Gastrocnemius medialis (tissue), 4 donors: ENCODE results near the gene KPNA1. TPM values are rescaled to one million over a fixed set of nuclear protein-coding genes. Genes with fewer than 3 reads are reported as not detected.

Source experiments
- ATAC-seq, 2 donors: fragments of 150-250 bp; one replicate each; pipeline ENCODE4 v1.9.1; 2016
- DNase-seq, 2 donors: peaks; one replicate each; pipeline ENCODE4 v3.0.0-alpha.2; 2019
- H3K27ac ChIP-seq, 4 donors: fragments of 200-600 bp; sonication (generic); 1 replicate in 1 of 4; 2 replicates in 3 of 4; pipeline ENCODE4 v1.5.1; 2016 to 2018; ENCODE audit warnings: mild to moderate bottlenecking in 2 of 4, moderate library complexity in 1 of 4
- H3K27me3 ChIP-seq, 3 donors: fragments of 200-600 bp; sonication (generic) in 2 of 3; 1 replicate in 1 of 3; 2 replicates in 2 of 3; pipeline versions ENCODE4 v1.5.1 to v1.6.0; 2016 to 2019; ENCODE audit warnings: mild to moderate bottlenecking in 1 of 3, moderate library complexity in 1 of 3
- H3K36me3 ChIP-seq, 2 donors: fragments of 200-600 bp; sonication (generic) in 1 of 2; one replicate each; pipeline ENCODE4 v1.5.1; 2017 to 2018
- H3K4me1 ChIP-seq, 2 donors: fragments of 200-600 bp; sonication (generic) in 1 of 2; one replicate each; pipeline ENCODE4 v1.5.1; 2016 to 2017; ENCODE audit warnings: mild to moderate bottlenecking in 2 of 2
- H3K4me3 ChIP-seq, 4 donors: fragments of 200-600 bp; sonication (generic) in 3 of 4; 1 replicate in 1 of 4; 2 replicates in 3 of 4; pipeline ENCODE4 v1.5.1; 2016 to 2019; ENCODE audit warnings: mild to moderate bottlenecking in 2 of 4
- H3K9me3 ChIP-seq, 3 donors: fragments of 200-600 bp; sonication (generic) in 2 of 3; 1 replicate in 1 of 3; 2 replicates in 2 of 3; pipeline ENCODE4 v1.5.1; 2016 to 2019
- CTCF ChIP-seq, 5 experiments: fragments of 450-650 bp in 3 of 5; fragments of 200-600 bp in 2 of 5; sonication (generic) in 2 of 5; IDR thresholded peaks in 4 of 5; conservative IDR thresholded peaks in 1 of 5; 1 replicate in 4 of 5; 2 replicates in 1 of 5; pipeline ENCODE4 v1.5.1; 2016 to 2019; ENCODE audit warnings: antibody characterized with exemption in 5 of 5, mild to moderate bottlenecking in 3 of 5, moderate library complexity in 3 of 5
- POLR2A ChIP-seq, 2 donors: fragments of 450-650 bp; IDR thresholded peaks; one replicate each; pipeline ENCODE4 v1.6.1; 2017; ENCODE audit warnings: antibody characterized with exemption in 2 of 2, mild to moderate bottlenecking in 2 of 2, moderate library complexity in 2 of 2
- in situ Hi-C, 4 donors: fragments of 200-750 bp; cut with MboI; loops; one replicate each; pipeline versions ENCODE4 v1.15.0 to v1.8.0; 2017; ENCODE audit warnings: low sequenced_read_pairs in 4 of 4
- intact Hi-C: fragments of 100-400 bp; cut with DNase I; formaldehyde crosslinking; loops from one replicate; pipeline ENCODE4 v1.15.1; 2023; ENCODE audit warnings: low total_unique reads
- total RNA-seq, 4 donors: library from RNA; depleted of rRNA; stranded (reverse); fragments of >200 nt; gene quantifications; one replicate each; pipeline versions ENCODE4 v1.1.0 to v1.2.3, GENCODE V29; 2016

The KPNA1 gene
- total RNA-seq, 4 donors from 2014 or later: 108 to 119 (median 112) TPM

- DNase-seq (no peak), ATAC-seq (no peak)
- H3K36me3 ChIP-seq: peaks cover 2 to 40% of the 10 kb centered on the region in 2 donors
- TF ChIP-seq POLR2A (IDR thresholded peaks at IDR 0.05) (no peak), CTCF (IDR thresholded peaks at IDR 0.05 in 4 of 5, conservative IDR thresholded peaks at IDR 0.05 in 1 of 5) (no peak)
- H3K4me3 ChIP-seq: no peak overlapping the region
- H3K27me3 ChIP-seq: no peaks in the 10 kb centered on the region
- intact Hi-C loops (no loop called here), in situ Hi-C loops (no loop called here)
- H3K4me1 ChIP-seq: no peaks in the 10 kb centered on the region
- no peaks in the 10 kb centered on the region for H3K9me3 ChIP-seq
- H3K27ac ChIP-seq: no peak overlapping the region
Observed at GRCh38 chr3:122548076-122548475, 33.3 kb upstream of the KPNA1 start.

- intact Hi-C loops: no loop called here
- Histone ChIP-seq H3K27ac (no peak overlapping the region), H3K9me3 (no peaks in the 10 kb centered on the region), H3K4me1 (no peaks in the 10 kb centered on the region), H3K36me3 (peaks cover 0 to 42% of the 10 kb centered on the region in 2 donors), H3K27me3 (no peaks in the 10 kb centered on the region), H3K4me3 (no peak overlapping the region)
- ATAC-seq (no peak), DNase-seq (no peak)
- in situ Hi-C loops: no loop called here
- no peak for TF ChIP-seq POLR2A (IDR thresholded peaks at IDR 0.05)
- TF ChIP-seq CTCF (IDR thresholded peaks at IDR 0.05 in 4 of 5, conservative IDR thresholded peaks at IDR 0.05 in 1 of 5): no peak
Observed at GRCh38 chr3:122546151-122546550, 31.4 kb upstream of the KPNA1 start.

- no peak overlapping the region for H3K4me3 ChIP-seq
- H3K36me3 ChIP-seq: peaks cover 0 to 40% of the 10 kb centered on the region in 2 donors
- ATAC-seq (no peak), DNase-seq (no peak)
- in situ Hi-C loops (no loop called here), intact Hi-C loops (no loop called here)
- no peaks in the 10 kb centered on the region for H3K9me3 ChIP-seq
- no peaks in the 10 kb centered on the region for H3K4me1 ChIP-seq
- no peaks in the 10 kb centered on the region for H3K27me3 ChIP-seq
- no peak overlapping the region for H3K27ac ChIP-seq
- TF ChIP-seq CTCF (IDR thresholded peaks at IDR 0.05 in 4 of 5, conservative IDR thresholded peaks at IDR 0.05 in 1 of 5): no peak
- TF ChIP-seq POLR2A (IDR thresholded peaks at IDR 0.05): no peak
Observed at GRCh38 chr3:122538956-122539490, 24.3 kb upstream of the KPNA1 start.

GRCh38 chr3:122536632-122537001, 21.9 kb upstream of the KPNA1 start:
- DNase-seq: no peak
- Histone ChIP-seq H3K27ac (no peak overlapping the region), H3K4me3 (no peak overlapping the region), H3K27me3 (no peaks in the 10 kb centered on the region), H3K4me1 (no peaks in the 10 kb centered on the region), H3K36me3 (peaks cover 2 to 43% of the 10 kb centered on the region in 2 donors), H3K9me3 (no peaks in the 10 kb centered on the region)
- TF ChIP-seq CTCF (IDR thresholded peaks at IDR 0.05 in 4 of 5, conservative IDR thresholded peaks at IDR 0.05 in 1 of 5): no peak
- no peak for TF ChIP-seq POLR2A (IDR thresholded peaks at IDR 0.05)
- in situ Hi-C loops: no loop called here
- intact Hi-C loops: no loop called here
- ATAC-seq: no peak
